GM12891 (cell line): ENCODE measurements around the gene APOL3.

Experiments used
- PAX5 ChIP-seq: IDR thresholded peaks from 2 replicates; pipeline ENCODE4 v1.6.1; 2011; ENCODE audit warnings: low read length, moderate library complexity, mild to moderate bottlenecking; ENCODE audit not compliant: insufficient read depth, severe bottlenecking
- POLR2A ChIP-seq: IDR thresholded peaks from 2 replicates; pipeline ENCODE4 v1.6.1; 2011; ENCODE audit warnings: low read depth, low read length, control low read depth
- POLR2AphosphoS5 ChIP-seq: IDR thresholded peaks from 2 replicates; pipeline ENCODE4 v1.6.1; 2011; ENCODE audit warnings: low read depth, low read length, control low read depth
- SPI1 ChIP-seq: IDR thresholded peaks from 2 replicates; pipeline ENCODE4 v1.6.1; 2011; ENCODE audit warnings: low read depth, low read length, control low read depth
- TAF1 ChIP-seq: IDR thresholded peaks from 2 replicates; pipeline ENCODE4 v1.6.1; 2011; ENCODE audit warnings: low read depth, low read length, control low read depth

DNA sequence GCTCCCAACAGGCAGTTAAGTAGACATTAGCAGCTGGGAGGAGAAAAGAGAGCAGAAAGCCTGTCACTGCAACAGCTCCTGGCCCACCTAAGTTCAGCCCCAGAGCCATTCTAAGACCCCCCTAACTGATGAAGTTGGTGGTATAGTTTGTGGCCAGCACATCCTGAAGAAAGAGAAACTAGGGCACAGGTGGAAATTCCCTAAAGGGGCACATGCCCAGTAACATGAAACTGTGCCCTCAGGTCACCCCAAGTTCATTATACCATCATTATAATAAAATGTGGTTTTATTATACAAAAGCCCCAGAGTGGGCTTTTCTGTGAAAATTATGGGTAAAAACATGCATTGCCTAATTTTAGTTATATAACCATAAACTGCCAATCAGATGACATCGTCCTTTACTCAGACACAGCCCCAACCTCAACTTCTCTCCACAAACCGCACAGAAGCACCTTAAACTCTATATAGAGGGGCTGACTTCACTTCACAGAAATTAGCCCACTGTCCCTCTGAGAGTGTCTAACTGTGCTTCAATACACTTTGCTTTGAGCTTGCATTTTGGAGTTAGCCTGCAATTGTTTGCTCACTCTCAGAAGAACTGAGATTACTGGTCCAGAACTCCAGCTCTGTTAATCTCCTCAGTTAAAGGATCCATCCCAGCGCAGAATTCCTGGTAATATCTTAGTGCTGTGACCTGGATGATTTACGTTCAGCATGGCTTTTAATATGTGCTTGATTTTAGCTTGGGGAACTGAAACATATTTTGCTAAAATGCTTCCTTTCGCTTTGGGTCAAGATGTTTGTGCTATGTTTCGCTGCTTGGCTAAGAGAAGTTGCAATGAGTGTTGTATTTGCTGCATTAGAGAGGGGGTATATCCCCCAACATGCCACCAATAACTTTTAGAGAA, 1.8 kb upstream of the APOL3 start:
- TF ChIP-seq POLR2A (no peak), TAF1 (no peak), SPI1 (peak; percentile 97), POLR2AphosphoS5 (no peak), PAX5 (no peak)
